Choroid plexus epithelial cell (primary cell): Measurements from ENCODE around the gene LBP.

Source experiments
- DNase-seq: peaks from one replicate; pipeline ENCODE4 v3.0.0-alpha.2; 2010; ENCODE audit warnings: low read depth
- H3K4me3 ChIP-seq: 2 replicates; pipeline ENCODE4 v1.5.1; 2011; ENCODE audit warnings: low read depth, mild to moderate bottlenecking, control low read depth, low read length, moderate library complexity
- CTCF ChIP-seq: conservative IDR thresholded peaks from 2 replicates; pipeline ENCODE4 v1.5.1; 2011; ENCODE audit warnings: low read depth, mild to moderate bottlenecking, control low read depth, inconsistent platforms, low read length, moderate library complexity

Gene LBP

GRCh38 chr20:38357653-38358207, 11.4 kb downstream of the LBP start:
- TF ChIP-seq CTCF: no peak
- no peak overlapping the region for H3K4me3 ChIP-seq
- no peak for DNase-seq

DNA sequence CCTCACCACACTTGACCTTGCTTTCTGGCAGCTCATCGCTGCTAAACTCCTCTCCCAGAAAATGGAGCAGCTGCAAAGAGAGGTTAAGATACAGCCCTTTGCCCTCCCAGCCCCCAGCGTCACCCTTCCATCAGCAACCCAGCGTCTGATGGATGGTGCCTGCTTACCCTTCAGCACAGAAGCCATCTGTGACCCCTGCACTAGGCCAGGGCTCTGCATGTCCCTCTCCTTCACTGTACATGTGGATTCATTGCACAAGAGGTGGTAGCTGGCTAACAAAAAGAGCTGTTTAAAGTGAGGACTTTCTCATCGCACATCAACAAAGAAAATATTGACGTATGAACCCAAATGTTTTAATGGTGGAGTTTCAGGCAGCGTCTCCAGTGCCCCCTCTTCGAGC, 12.3 kb downstream of the LBP start:
- no peak for TF ChIP-seq CTCF
- no peak for DNase-seq
- H3K4me3 ChIP-seq: no peak overlapping the region

GRCh38 chr20:38363004-38363747, 16.9 kb downstream of the LBP start:
- no peak overlapping the region for H3K4me3 ChIP-seq
- no peak for TF ChIP-seq CTCF
- no peak for DNase-seq

- TF ChIP-seq CTCF: no peak
- DNase-seq: peak; percentile 46
- H3K4me3 ChIP-seq: peak overlapping the region; percentile 25
These were observed 23.1 kb downstream of the LBP start for GRCh38 chr20:38369389-38369788.

DNA sequence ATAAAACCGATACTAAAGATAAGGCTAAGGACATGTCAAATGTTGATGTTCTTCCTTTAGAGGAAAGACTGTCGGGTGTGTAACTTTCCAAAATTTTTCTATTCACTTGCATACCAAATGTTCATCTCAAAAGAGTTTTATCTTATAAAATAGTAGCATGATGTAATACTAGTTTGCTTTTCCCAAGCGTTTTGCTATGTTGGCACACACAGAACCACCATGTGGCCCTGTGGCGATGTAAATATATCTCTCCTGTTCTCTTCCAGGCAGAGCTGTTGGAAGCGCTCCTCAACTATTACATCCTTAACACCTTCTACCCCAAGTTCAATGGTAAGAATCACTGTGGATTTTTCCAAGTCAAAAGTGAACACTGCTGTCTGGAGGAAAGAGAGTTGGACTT, 26.5 kb downstream of the LBP start:
- peak; percentile 17 for DNase-seq
- no peak overlapping the region for H3K4me3 ChIP-seq
- no peak for TF ChIP-seq CTCF

DNA sequence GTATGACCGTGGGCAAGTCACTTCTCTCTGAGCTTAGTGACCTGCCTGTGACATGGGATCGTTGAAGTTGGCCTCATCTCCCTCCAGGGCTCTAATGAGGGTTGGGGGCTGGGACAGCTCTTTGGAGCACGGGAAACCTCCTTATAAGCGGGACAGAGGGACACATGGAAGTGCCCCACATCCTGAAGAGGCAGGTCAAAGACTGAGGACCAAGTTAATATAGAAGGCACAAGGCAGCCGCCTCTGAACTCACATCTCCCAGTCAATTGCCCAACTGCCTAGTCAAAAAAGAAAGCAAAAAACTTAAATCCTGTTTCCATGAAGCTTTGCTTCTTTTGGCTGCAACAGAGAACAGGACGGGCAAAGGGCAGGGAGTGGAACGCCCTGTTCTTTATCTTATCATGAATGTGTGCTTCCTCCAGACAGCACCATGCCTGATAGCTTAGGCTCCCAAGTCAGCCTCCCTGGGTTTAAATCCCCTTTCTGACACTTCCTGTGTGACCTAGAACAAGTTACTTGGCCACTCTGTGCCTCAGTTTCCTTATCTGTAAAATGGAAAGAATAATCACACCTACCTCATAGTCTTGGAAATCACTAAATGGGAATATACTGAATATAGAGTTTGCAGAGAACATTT, 27.1 kb downstream of the LBP start:
- no peak for TF ChIP-seq CTCF
- no peak overlapping the region for H3K4me3 ChIP-seq
- peak; percentile 18 for DNase-seq

- TF ChIP-seq CTCF: no peak
- DNase-seq: no peak
- no peak overlapping the region for H3K4me3 ChIP-seq
These were observed 27.6 kb downstream of the LBP start for GRCh38 chr20:38373898-38374297.
